Keratinocyte (primary cell): ENCODE results near the gene GTF2H3. TPM values are rescaled to one million over a fixed set of nuclear protein-coding genes. Genes with fewer than 3 reads are reported as not detected.

ENCODE experiments used
- DNase-seq: peaks from one replicate; pipeline ENCODE4 v3.0.0-alpha.2; 2011; ENCODE audit warnings: low read depth, missing footprints, low spot score
- FAIRE-seq: peaks from 2 replicates; lab custom pipeline; 2011; peaks lifted over from hg19 to GRCh38; lab: Jason Lieb, UNC
- H2AFZ ChIP-seq: 2 replicates; pipeline ENCODE4 v1.6.0; 2012; ENCODE audit warnings: low read length, control low read depth, inconsistent platforms; ENCODE audit not compliant: control insufficient read depth
- H3K27ac ChIP-seq: 2 replicates; pipeline ENCODE4 v1.5.1; 2011; ENCODE audit warnings: low read length; ENCODE audit not compliant: control insufficient read depth, insufficient read depth
- H3K27me3 ChIP-seq: 3 replicates; pipeline ENCODE4 v1.6.0; 2011; ENCODE audit warnings: low read length; ENCODE audit not compliant: control insufficient read depth, insufficient read depth; ENCODE audit errors: extremely low read depth
- H3K36me3 ChIP-seq, 2 experiments: 2 replicates in 1 of 2; 3 replicates in 1 of 2; pipeline ENCODE4 v1.5.1; 2011; ENCODE audit warnings: low read length in 2 of 2, mild to moderate bottlenecking in 1 of 2; ENCODE audit not compliant: control insufficient read depth in 2 of 2, insufficient read depth in 2 of 2; ENCODE audit errors: extremely low read depth in 1 of 2
- H3K4me1 ChIP-seq: 3 replicates; pipeline ENCODE4 v1.5.1; 2011; ENCODE audit warnings: low read length; ENCODE audit not compliant: control insufficient read depth, insufficient read depth; ENCODE audit errors: extremely low read depth
- H3K4me2 ChIP-seq: 3 replicates; pipeline ENCODE4 v1.6.0; 2011; ENCODE audit warnings: low read depth, low read length; ENCODE audit not compliant: control insufficient read depth, insufficient read depth; ENCODE audit errors: extremely low read depth
- H3K4me3 ChIP-seq, 3 experiments: fragments of 200-600 bp in 1 of 3; sonication (generic) in 1 of 3; 2 replicates in 2 of 3; 3 replicates in 1 of 3; pipeline ENCODE4 v1.5.1; 2011 to 2016; ENCODE audit warnings: low read length in 3 of 3, mild to moderate bottlenecking in 3 of 3, control low read depth in 2 of 3, inconsistent platforms in 1 of 3, low read depth in 1 of 3, mixed read lengths in 1 of 3, mixed run types in 1 of 3, moderate library complexity in 1 of 3; ENCODE audit not compliant: control insufficient read depth in 2 of 3, insufficient read depth in 2 of 3; ENCODE audit errors: extremely low read depth in 1 of 3
- H3K79me2 ChIP-seq: 2 replicates; pipeline ENCODE4 v1.6.0; 2012; ENCODE audit warnings: low read length; ENCODE audit not compliant: control insufficient read depth, insufficient read depth
- H3K9ac ChIP-seq: 3 replicates; pipeline ENCODE4 v1.6.0; 2011; ENCODE audit warnings: low read length; ENCODE audit not compliant: control insufficient read depth, insufficient read depth; ENCODE audit errors: extremely low read depth
- H3K9me1 ChIP-seq: 3 replicates; pipeline ENCODE4 v1.6.0; 2011; ENCODE audit warnings: low read length; ENCODE audit not compliant: control insufficient read depth, insufficient read depth; ENCODE audit errors: extremely low read depth
- H3K9me3 ChIP-seq: 2 replicates; pipeline ENCODE4 v1.5.1; 2012; ENCODE audit warnings: low read depth, low read length; ENCODE audit not compliant: control insufficient read depth
- H4K20me1 ChIP-seq: 3 replicates; pipeline ENCODE4 v1.6.0; 2011; ENCODE audit warnings: low read length; ENCODE audit not compliant: control insufficient read depth, insufficient read depth; ENCODE audit errors: extremely low read depth
- EZH2 ChIP-seq: IDR thresholded peaks from one replicate; pipeline ENCODE4 v1.6.1; 2012; ENCODE audit warnings: inconsistent platforms, mild to moderate bottlenecking, low read length, moderate library complexity
- dilution Hi-C: fragments of 300-500 bp; cut with MboI; formaldehyde crosslinking; loops from one replicate; pipeline ENCODE4 v1.7.0; 2020; ENCODE audit warnings: low sequenced_read_pairs; ENCODE audit not compliant: extremely low pct_ligation_motif_present
- polyA plus RNA-seq, 5 experiments: library from polyadenylated mRNA; depleted of rRNA in 3 of 5; stranded (reverse) in 3 of 5; stranded (forward) in 1 of 5; unstranded in 1 of 5; fragments of >200 nt; gene quantifications; 1 replicate in 1 of 5; 2 replicates in 3 of 5; 3 replicates in 1 of 5; pipeline versions ENCODE4 v1.2.1 to v1.2.3, GENCODE V29; 2011 to 2012; ENCODE audit warnings: missing spikeins in 2 of 5, low read depth in 1 of 5, low replicate concordance in 1 of 5
- TF ChIP-seq, protein P1 (sequence below), 3 experiments: IDR thresholded peaks in 1 of 3; conservative IDR thresholded peaks in 1 of 3; optimal IDR thresholded peaks in 1 of 3; 2 replicates in 2 of 3; 3 replicates in 1 of 3; pipeline versions ENCODE3 to v1.5.1; 2011; ENCODE audit warnings: low read length in 3 of 3, mild to moderate bottlenecking in 3 of 3, moderate library complexity in 2 of 3, control low read depth in 1 of 3, inconsistent platforms in 1 of 3; ENCODE audit not compliant: insufficient read depth in 2 of 3; ENCODE audit errors: extremely low read depth in 1 of 3

GTF2H3 gene
- polyA plus RNA-seq, 1 donor (not counting 4 experiments of a cell fraction or from before 2014, with no cell fraction given): 57.2 TPM

DNA sequence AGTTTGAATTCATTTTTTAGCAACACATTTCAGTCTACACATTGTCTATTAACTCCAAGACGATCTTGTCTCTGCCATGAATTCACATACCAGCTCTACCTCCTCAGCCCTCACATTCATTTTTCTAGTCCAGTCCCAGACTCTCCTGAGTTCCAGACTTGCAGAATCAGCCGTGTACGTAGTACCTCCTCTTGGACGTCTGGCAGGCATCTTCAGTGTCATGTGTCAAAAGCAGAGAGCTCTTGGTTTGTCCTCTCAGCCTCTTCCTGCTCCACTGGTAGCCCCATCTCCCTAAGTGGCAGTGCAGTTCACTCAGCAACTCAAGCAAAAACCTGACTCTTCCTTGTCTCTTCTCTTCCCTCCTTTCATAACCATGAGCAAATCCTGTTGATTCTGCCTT, 22.8 kb downstream of the GTF2H3 start:
- Histone ChIP-seq H4K20me1 (no peaks in the 10 kb centered on the region), H3K79me2 (no peaks in the 10 kb centered on the region), H3K4me1 (peaks cover 20% of the 10 kb centered on the region), H3K4me3 (no peak overlapping the region), H3K4me2 (no peak overlapping the region), H3K27ac (no peak overlapping the region), H3K9me3 (no peaks in the 10 kb centered on the region), H3K27me3 (no peaks in the 10 kb centered on the region), H3K9me1 (no peaks in the 10 kb centered on the region), H2AFZ (no peak overlapping the region), H3K36me3 (peaks cover 12 to 19% of the 10 kb centered on the region in 2 experiments), H3K9ac (no peak overlapping the region)
- no peak for DNase-seq
- TF ChIP-seq EZH2: no peak
- TF ChIP-seq, protein P1, sequence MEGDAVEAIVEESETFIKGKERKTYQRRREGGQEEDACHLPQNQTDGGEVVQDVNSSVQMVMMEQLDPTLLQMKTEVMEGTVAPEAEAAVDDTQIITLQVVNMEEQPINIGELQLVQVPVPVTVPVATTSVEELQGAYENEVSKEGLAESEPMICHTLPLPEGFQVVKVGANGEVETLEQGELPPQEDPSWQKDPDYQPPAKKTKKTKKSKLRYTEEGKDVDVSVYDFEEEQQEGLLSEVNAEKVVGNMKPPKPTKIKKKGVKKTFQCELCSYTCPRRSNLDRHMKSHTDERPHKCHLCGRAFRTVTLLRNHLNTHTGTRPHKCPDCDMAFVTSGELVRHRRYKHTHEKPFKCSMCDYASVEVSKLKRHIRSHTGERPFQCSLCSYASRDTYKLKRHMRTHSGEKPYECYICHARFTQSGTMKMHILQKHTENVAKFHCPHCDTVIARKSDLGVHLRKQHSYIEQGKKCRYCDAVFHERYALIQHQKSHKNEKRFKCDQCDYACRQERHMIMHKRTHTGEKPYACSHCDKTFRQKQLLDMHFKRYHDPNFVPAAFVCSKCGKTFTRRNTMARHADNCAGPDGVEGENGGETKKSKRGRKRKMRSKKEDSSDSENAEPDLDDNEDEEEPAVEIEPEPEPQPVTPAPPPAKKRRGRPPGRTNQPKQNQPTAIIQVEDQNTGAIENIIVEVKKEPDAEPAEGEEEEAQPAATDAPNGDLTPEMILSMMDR (optimal IDR thresholded peaks at IDR 0.05 in 1 of 3, IDR thresholded peaks at IDR 0.05 in 1 of 3, conservative IDR thresholded peaks at IDR 0.05 in 1 of 3; ENCODE audit: extremely low read depth in 1 of 3, insufficient read depth in 2 of 3, low read length in 3 of 3): no peak
- no peak for FAIRE-seq
- dilution Hi-C loops: no loop called here

DNA sequence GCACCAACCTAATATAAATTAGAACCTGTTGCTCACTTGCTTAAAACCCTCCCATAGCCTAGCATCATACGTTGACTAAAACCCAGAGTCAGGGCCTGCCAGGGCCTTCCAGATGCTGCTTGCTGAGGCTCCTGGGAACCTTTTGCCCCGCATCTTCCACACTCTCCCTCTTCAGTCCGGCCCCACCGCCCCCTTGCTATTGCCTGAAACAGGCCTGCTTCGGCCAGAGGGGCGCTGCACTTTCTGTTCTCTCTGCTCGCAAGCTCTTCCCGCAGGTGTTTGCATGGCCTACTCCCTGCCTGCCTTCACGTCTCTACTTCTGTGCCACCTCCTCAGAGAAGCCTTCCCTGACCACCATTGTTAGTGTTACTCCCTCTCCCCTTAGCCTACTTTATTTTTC, 23.6 kb downstream of the GTF2H3 start:
- Histone ChIP-seq H3K27me3 (no peaks in the 10 kb centered on the region), H3K27ac (no peak overlapping the region), H3K9me3 (no peaks in the 10 kb centered on the region), H2AFZ (no peak overlapping the region), H3K4me2 (no peak overlapping the region), H3K36me3 (peaks cover 11 to 19% of the 10 kb centered on the region in 2 experiments), H3K4me3 (no peak overlapping the region), H3K9me1 (no peaks in the 10 kb centered on the region), H4K20me1 (no peaks in the 10 kb centered on the region), H3K4me1 (peaks cover 26% of the 10 kb centered on the region), H3K79me2 (no peaks in the 10 kb centered on the region), H3K9ac (no peak overlapping the region)
- TF ChIP-seq, protein P1 (optimal IDR thresholded peaks at IDR 0.05 in 1 of 3, IDR thresholded peaks at IDR 0.05 in 1 of 3, conservative IDR thresholded peaks at IDR 0.05 in 1 of 3; ENCODE audit: extremely low read depth in 1 of 3, insufficient read depth in 2 of 3, low read length in 3 of 3): no peak
- TF ChIP-seq EZH2: no peak
- DNase-seq: no peak
- no peak for FAIRE-seq
- dilution Hi-C loops: no loop called here
